DMS79 treated with DMSO at 0.1 percent for 48 hours (cell line): ENCODE results near the gene LDLRAD2.
A peak's percentile ranks its signal among the peaks of the same experiment; 100 is the strongest.
"Not testable (repeated sequence)": the region's sequence is repeated elsewhere in the genome, so short reads cannot be mapped to it uniquely, and the experiment has no call there.

Source experiments
- DNase-seq: peaks from one replicate; lab custom pipeline; 2025; lab: John Stamatoyannopoulos, UW

The LDLRAD2 gene

GRCh38 chr1:21811875-21812305 lies at the start of gene LDLRAD2:
TSS of gene LDLRAD2 (plus strand) at chr1:21812265. CDS start at chr1:21812452, 187 bp downstream.
- DNase-seq, result no peak

GRCh38 chr1:21763236-21763635 lies 48.8 kb upstream of the LDLRAD2 start:
- no peak for DNase-seq

GRCh38 chr1:21763694-21764419 lies 48.2 kb upstream of the LDLRAD2 start:
- no peak for DNase-seq

GRCh38 chr1:21764615-21765423 lies 47.2 kb upstream of the LDLRAD2 start:
- DNase-seq, result peak; percentile 65

GRCh38 chr1:21766210-21766609 lies 45.9 kb upstream of the LDLRAD2 start:
- DNase-seq, result no peak

- DNase-seq, result not testable (repeated sequence)
Measured at GRCh38 chr1:21767106-21767505, 45.0 kb upstream of the LDLRAD2 start.

- no peak for DNase-seq
Measured at GRCh38 chr1:21770201-21770600, 41.9 kb upstream of the LDLRAD2 start.

- DNase-seq, result not testable (repeated sequence)
Measured at GRCh38 chr1:21770602-21771001, 41.5 kb upstream of the LDLRAD2 start.

GRCh38 chr1:21771672-21772071 lies 40.4 kb upstream of the LDLRAD2 start:
- not testable (repeated sequence) for DNase-seq

- DNase-seq, result no peak
Measured at GRCh38 chr1:21773585-21773984, 38.5 kb upstream of the LDLRAD2 start.

- DNase-seq, result no peak
Measured at GRCh38 chr1:21774835-21775549, 37.1 kb upstream of the LDLRAD2 start.

- no peak for DNase-seq
Measured at GRCh38 chr1:21775550-21775914, 36.5 kb upstream of the LDLRAD2 start.

- DNase-seq, result no peak
Measured at GRCh38 chr1:21775985-21776562, 36.0 kb upstream of the LDLRAD2 start.

GRCh38 chr1:21776925-21777324 lies 35.1 kb upstream of the LDLRAD2 start:
- DNase-seq, result not testable (repeated sequence)

GRCh38 chr1:21778405-21778727 lies 33.7 kb upstream of the LDLRAD2 start:
- DNase-seq, result no peak

- no peak for DNase-seq
Measured at GRCh38 chr1:21779613-21780521, 32.2 kb upstream of the LDLRAD2 start.

GRCh38 chr1:21781815-21782348 lies 30.2 kb upstream of the LDLRAD2 start:
- peak; percentile 71 for DNase-seq

GRCh38 chr1:21782349-21782867 lies 29.7 kb upstream of the LDLRAD2 start:
- peak; percentile 79 for DNase-seq

- DNase-seq, result peak; percentile 95
Measured at GRCh38 chr1:21782868-21783678, 29.0 kb upstream of the LDLRAD2 start, which contains the start of gene USP48. TSS of gene USP48 (minus strand) at chr1:21783149. CDS start at chr1:21782957, 192 bp downstream.
